Sigmoid colon (tissue), 7 donors: Measurements from ENCODE around the gene CYP2C18. TPM values are rescaled to one million over a fixed set of nuclear protein-coding genes. Genes with fewer than 3 reads are reported as not detected.
"Not testable (repeated sequence)": the region's sequence is repeated elsewhere in the genome, so short reads cannot be mapped to it uniquely, and the experiment has no call there.

Experiments
- DNase-seq: peaks from one replicate; pipeline ENCODE4 v3.0.0-alpha.2; 2019
- H3K27ac ChIP-seq, 4 donors: fragments of 200-600 bp; sonication (generic); one replicate each; pipeline ENCODE4 v1.5.1; 2016 to 2019; ENCODE audit warnings: mild to moderate bottlenecking in 1 of 4
- H3K27me3 ChIP-seq, 3 donors: fragments of 200-600 bp; sonication (generic); one replicate each; pipeline ENCODE4 v1.5.1; 2019; ENCODE audit warnings: mild to moderate bottlenecking in 1 of 3
- H3K36me3 ChIP-seq, 4 donors: fragments of 200-600 bp; sonication (generic); one replicate each; pipeline ENCODE4 v1.5.1; 2016 to 2019
- H3K4me1 ChIP-seq, 4 donors: fragments of 200-600 bp; sonication (generic); one replicate each; pipeline ENCODE4 v1.5.1; 2017 to 2019
- H3K4me3 ChIP-seq, 4 donors: fragments of 200-600 bp; sonication (generic); one replicate each; pipeline ENCODE4 v1.5.1; 2017 to 2019; ENCODE audit warnings: mild to moderate bottlenecking in 2 of 4, moderate library complexity in 1 of 4
- H3K9me3 ChIP-seq, 4 donors: fragments of 200-600 bp in 3 of 4; sonication (generic) in 3 of 4; one replicate each; pipeline versions ENCODE4 v1.5.1 to v1.6.1; 2013 to 2019
- EP300 ChIP-seq, 4 donors: sonication (generic); formaldehyde crosslinking; IDR thresholded peaks; one replicate each; pipeline ENCODE4 v1.6.1; 2017; ENCODE audit warnings: antibody characterized with exemption in 4 of 4
- POLR2A ChIP-seq, 2 donors: fragments of 450-650 bp; IDR thresholded peaks; one replicate each; pipeline ENCODE4 v1.6.1; 2016; ENCODE audit warnings: antibody characterized with exemption in 2 of 2, mild to moderate bottlenecking in 2 of 2, moderate library complexity in 2 of 2
- POLR2AphosphoS5 ChIP-seq, 4 donors: sonication (generic); formaldehyde crosslinking; IDR thresholded peaks; one replicate each; pipeline ENCODE4 v1.6.1; 2017; ENCODE audit warnings: antibody characterized with exemption in 4 of 4
- WGBS, 2 donors: extraction: QIAGEN DNeasy Blood & Tissue Kit; methylation state at CpG; one replicate each; pipeline ENCODE4 v1.1.7; 2013; 5-methylcytosine and 5-hydroxymethylcytosine counted together
- intact Hi-C: fragments of 100-400 bp; cut with DNase I; formaldehyde crosslinking; loops from one replicate; pipeline ENCODE4 v1.15.1; 2023
- polyA plus RNA-seq, 3 donors: library from polyadenylated mRNA; stranded (reverse); fragments of 200-250 nt; gene quantifications; one replicate each; pipeline ENCODE4 v1.2.3, GENCODE V29; 2013
- total RNA-seq, 4 donors: library from RNA; depleted of rRNA; stranded (reverse); fragments of >200 nt; gene quantifications; one replicate each; pipeline ENCODE4 v1.1.0, GENCODE V29; 2016
- TF ChIP-seq, protein P1 (sequence below), 4 experiments: fragments of 450-650 bp in 3 of 4; fragments of 200-600 bp in 1 of 4; IDR thresholded peaks; one replicate each; pipeline ENCODE4 v1.5.1; 2016 to 2019; ENCODE audit warnings: antibody characterized with exemption in 4 of 4, mild to moderate bottlenecking in 3 of 4, moderate library complexity in 2 of 4
- donor health status: healthy with polysubstance abuse.
- donor health status: Bipolar disorder and iron deficiency.
- donor health status: healthy.

Gene CYP2C18
- total and polyA plus RNA-seq, 7 donors = 2.1 to 4.1 (median 3.0) TPM; not detected in 4

DNA sequence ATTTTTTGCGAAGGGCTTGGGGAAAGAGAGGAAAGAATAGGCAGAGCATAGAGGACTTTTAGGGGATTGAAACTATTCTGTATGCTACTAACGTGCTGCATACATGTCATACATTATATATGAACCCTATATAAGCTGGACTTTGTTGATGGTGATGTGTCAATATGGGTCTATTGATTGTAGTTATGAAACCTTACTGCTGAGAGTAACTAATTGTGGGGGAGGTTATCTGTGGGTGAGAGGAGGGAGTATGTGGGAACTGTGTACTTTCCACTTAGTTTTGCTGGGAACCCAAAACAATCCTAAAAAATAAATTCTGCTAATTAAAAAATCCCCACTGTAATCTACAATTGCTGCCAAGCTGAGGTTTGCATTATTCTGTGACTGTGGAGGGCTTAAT lies 63.6 kb downstream of the CYP2C18 start:
- intact Hi-C loops = no loop called here
- H3K27me3 ChIP-seq = no peaks in the 10 kb centered on the region
- DNase-seq = no peak
- H3K27ac ChIP-seq = no peak overlapping the region
- no peak for TF ChIP-seq POLR2A (IDR thresholded peaks at IDR 0.05)
- TF ChIP-seq, protein P1, sequence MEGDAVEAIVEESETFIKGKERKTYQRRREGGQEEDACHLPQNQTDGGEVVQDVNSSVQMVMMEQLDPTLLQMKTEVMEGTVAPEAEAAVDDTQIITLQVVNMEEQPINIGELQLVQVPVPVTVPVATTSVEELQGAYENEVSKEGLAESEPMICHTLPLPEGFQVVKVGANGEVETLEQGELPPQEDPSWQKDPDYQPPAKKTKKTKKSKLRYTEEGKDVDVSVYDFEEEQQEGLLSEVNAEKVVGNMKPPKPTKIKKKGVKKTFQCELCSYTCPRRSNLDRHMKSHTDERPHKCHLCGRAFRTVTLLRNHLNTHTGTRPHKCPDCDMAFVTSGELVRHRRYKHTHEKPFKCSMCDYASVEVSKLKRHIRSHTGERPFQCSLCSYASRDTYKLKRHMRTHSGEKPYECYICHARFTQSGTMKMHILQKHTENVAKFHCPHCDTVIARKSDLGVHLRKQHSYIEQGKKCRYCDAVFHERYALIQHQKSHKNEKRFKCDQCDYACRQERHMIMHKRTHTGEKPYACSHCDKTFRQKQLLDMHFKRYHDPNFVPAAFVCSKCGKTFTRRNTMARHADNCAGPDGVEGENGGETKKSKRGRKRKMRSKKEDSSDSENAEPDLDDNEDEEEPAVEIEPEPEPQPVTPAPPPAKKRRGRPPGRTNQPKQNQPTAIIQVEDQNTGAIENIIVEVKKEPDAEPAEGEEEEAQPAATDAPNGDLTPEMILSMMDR (IDR thresholded peaks at IDR 0.05) = no peak
- TF ChIP-seq EP300 (IDR thresholded peaks at IDR 0.05) = no peak
- TF ChIP-seq POLR2AphosphoS5 (IDR thresholded peaks at IDR 0.05) = no peak
- H3K4me3 ChIP-seq = no peak overlapping the region
- H3K4me1 ChIP-seq = no peaks in the 10 kb centered on the region
- H3K36me3 ChIP-seq = no peaks in the 10 kb centered on the region
- WGBS, 2 donors = 82 to 87% methylated on average over 2 of the region's 2 CpGs
- H3K9me3 ChIP-seq = peaks cover 0 to 3% (median 0%) of the 10 kb centered on the region in 4 donors

DNA sequence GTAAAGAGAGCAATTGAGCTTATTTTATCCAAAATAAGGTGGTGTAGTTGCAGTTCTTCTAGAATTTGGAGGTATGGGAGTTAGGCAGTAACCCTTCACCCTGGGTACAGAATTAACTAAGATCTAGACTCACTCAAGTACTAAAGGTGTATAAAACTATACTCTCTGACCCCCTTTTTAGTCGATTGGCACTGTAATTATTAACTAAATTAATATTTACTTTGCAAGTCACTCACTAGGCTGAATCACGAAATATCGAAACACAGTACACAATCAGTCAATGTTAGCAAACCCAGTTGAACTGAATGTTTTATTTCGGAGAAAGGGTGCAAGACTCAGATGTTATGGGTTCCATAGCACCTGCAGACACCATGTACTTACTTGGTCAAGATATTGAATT lies 64.3 kb downstream of the CYP2C18 start:
- Histone ChIP-seq H3K36me3 (no peaks in the 10 kb centered on the region), H3K4me3 (no peak overlapping the region), H3K4me1 (no peaks in the 10 kb centered on the region), H3K9me3 (no peaks in the 10 kb centered on the region), H3K27me3 (no peaks in the 10 kb centered on the region), H3K27ac (no peak overlapping the region)
- no peak for DNase-seq
- TF ChIP-seq POLR2AphosphoS5 (IDR thresholded peaks at IDR 0.05) = no peak
- TF ChIP-seq EP300 (IDR thresholded peaks at IDR 0.05) = no peak
- 80 to 83% methylated on average over 4 of the region's 4 CpGs for WGBS, 2 donors
- intact Hi-C loops = no loop called here

DNA sequence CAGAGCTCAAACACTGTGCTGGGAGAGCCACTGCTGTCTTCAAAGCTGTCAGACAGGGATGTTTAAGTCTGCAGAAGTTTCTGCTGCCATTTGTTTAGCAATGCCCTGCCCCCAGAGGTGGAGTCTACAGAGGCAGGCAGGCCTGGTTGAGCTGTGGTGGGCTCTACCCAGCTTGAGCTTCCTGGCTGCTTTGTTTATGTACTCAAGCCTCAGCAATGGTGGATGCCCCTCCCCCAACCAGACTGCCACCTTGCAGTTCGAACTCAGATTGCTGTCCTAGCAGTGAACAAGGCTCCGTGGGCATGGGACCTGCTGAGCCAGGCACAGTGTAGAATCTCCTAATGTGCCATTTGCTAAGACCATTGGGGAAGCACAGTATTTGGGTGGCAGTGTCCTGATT lies 74.4 kb downstream of the CYP2C18 start:
- intact Hi-C loops = no loop called here
- Histone ChIP-seq H3K9me3 (no peaks in the 10 kb centered on the region), H3K36me3 (no peaks in the 10 kb centered on the region), H3K4me1 (no peaks in the 10 kb centered on the region), H3K4me3 (no peak overlapping the region), H3K27ac (no peak overlapping the region), H3K27me3 (no peaks in the 10 kb centered on the region)
- 87 to 93% methylated on average over 2 of the region's 2 CpGs for WGBS, 2 donors
- TF ChIP-seq POLR2AphosphoS5 (IDR thresholded peaks at IDR 0.05) = no peak
- TF ChIP-seq, protein P1 (IDR thresholded peaks at IDR 0.05) = no peak
- TF ChIP-seq POLR2A (IDR thresholded peaks at IDR 0.05) = no peak
- DNase-seq = no peak

- Histone ChIP-seq H3K4me3 (no peak overlapping the region), H3K4me1 (no peaks in the 10 kb centered on the region), H3K9me3 (no peaks in the 10 kb centered on the region), H3K27me3 (no peaks in the 10 kb centered on the region), H3K27ac (no peak overlapping the region), H3K36me3 (no peaks in the 10 kb centered on the region)
- TF ChIP-seq, protein P1 (IDR thresholded peaks at IDR 0.05) = no peak
- TF ChIP-seq POLR2AphosphoS5 (IDR thresholded peaks at IDR 0.05) (no peak), POLR2A (IDR thresholded peaks at IDR 0.05) (no peak), EP300 (IDR thresholded peaks at IDR 0.05) (no peak)
- no peak for DNase-seq
- intact Hi-C loops = no loop called here
- WGBS, 2 donors = 77 to 80% methylated on average over 2 of the region's 2 CpGs
These were observed 77.2 kb downstream of the CYP2C18 start for GRCh38 chr10:94760586-94761178.

- intact Hi-C loops = no loop called here
- WGBS, 2 donors = 29 to 76% methylated on average over 3 of the region's 3 CpGs
- DNase-seq = no peak
- no peak for TF ChIP-seq EP300 (IDR thresholded peaks at IDR 0.05)
- TF ChIP-seq, protein P1 (IDR thresholded peaks at IDR 0.05) = no peak
- no peaks in the 10 kb centered on the region for H3K4me1 ChIP-seq
- H3K27me3 ChIP-seq = no peaks in the 10 kb centered on the region
- no peak within 1 kb of the TSS for H3K4me3 ChIP-seq
- no peaks in the 10 kb centered on the region for H3K9me3 ChIP-seq
- H3K36me3 ChIP-seq = no peaks in the 10 kb centered on the region
- no peak within 1 kb of the TSS for H3K27ac ChIP-seq
These were observed 78.9 kb downstream of the CYP2C18 start, which contains the start of gene CYP2C19 for GRCh38 chr10:94762393-94762792. CYP2C19 (plus strand) TSS chr10:94762681; CDS start chr10:94762706, 25 bp downstream.

- H3K36me3 ChIP-seq, H3K27me3 ChIP-seq, H3K4me1 ChIP-seq, H3K9me3 ChIP-seq, H3K4me3 ChIP-seq, H3K27ac ChIP-seq, DNase-seq, intact Hi-C loops: not testable (repeated sequence)
- 88 to 99% methylated on average over 6 of the region's 6 CpGs for WGBS, 2 donors
These were observed 91.9 kb downstream of the CYP2C18 start for GRCh38 chr10:94775425-94775824.
